Measurements from ENCODE around the gene GATAD2A. TPM values are rescaled to one million over a fixed set of nuclear protein-coding genes. Genes with fewer than 3 reads are reported as not detected.

Gene GATAD2A
- total and polyA plus RNA-seq, 10 of the 15 experiments (the other 5 are each of a cell fraction or from before 2014, with no cell fraction given), result 2.6 to 173 (median 32.0) TPM

MicroRNA genes within 50 kb of the gene (microRNA counts, 767-probe panel; counts per million panel counts)
- 55.3 counts per million for microRNA hsa-miR-640

Small RNA genes within 50 kb of the gene (microRNA-seq; reads per million reads assigned to microRNA genes)
- not detected for gene MIR640

Small RNA genes within 50 kb of the gene (small RNA-seq; reads per million reads assigned to genes)
- not detected for gene MIR640

Other genes starting within 250 kb of the GATAD2A start
Only the 7 nearest of the 15 such genes appear.
- 0.34 TPM in 1 of 2 replicates, not detected in the other for gene TM6SF2, start 132.4 kb upstream of the GATAD2A start, total RNA-seq (2014; rRNA removed)
- not detected in 2 replicates for gene TM6SF2, start 132.4 kb upstream of the GATAD2A start, total RNA-seq (2014; rRNA removed; fragmentation: Illumina TruSeq; extraction: Trizol)
- gene TM6SF2, start 132.4 kb upstream of the GATAD2A start, total RNA-seq (2021), result not detected in 2 replicates
- not detected in 2 replicates for gene TM6SF2, start 132.4 kb upstream of the GATAD2A start, polyA plus RNA-seq (2011; rRNA removed)
- not detected in 2 replicates for gene TM6SF2, start 132.4 kb upstream of the GATAD2A start, polyA plus RNA-seq (2014; fragmentation: Illumina TruSeq; extraction: Trizol)
- gene TM6SF2, start 132.4 kb upstream of the GATAD2A start, polyA plus RNA-seq (2014; fragmentation: Nextera tagmentation; extraction: Ambion mirVana), result not detected
- gene TM6SF2, start 132.4 kb upstream of the GATAD2A start, polyA plus RNA-seq (2014; rRNA removed), result not detected in 2 replicates
- gene TM6SF2, start 132.4 kb upstream of the GATAD2A start, polyA plus RNA-seq (2016; fragmentation: Nextera tagmentation; extraction: Ambion mirVana), result not detected
- 28.5 and 38.4 TPM in 2 replicates for gene SUGP1, start 85.2 kb upstream of the GATAD2A start, total RNA-seq (2014; rRNA removed)
- gene SUGP1, start 85.2 kb upstream of the GATAD2A start, total RNA-seq (2014; rRNA removed; fragmentation: Illumina TruSeq; extraction: Trizol), result 27.9 and 28.8 TPM in 2 replicates
- 53.9 and 62.4 TPM in 2 replicates for gene SUGP1, start 85.2 kb upstream of the GATAD2A start, total RNA-seq (2021)
- gene SUGP1, start 85.2 kb upstream of the GATAD2A start, polyA plus RNA-seq (2011; rRNA removed), result 28.4 and 38.4 TPM in 2 replicates
- 19.8 and 37.7 TPM in 2 replicates for gene SUGP1, start 85.2 kb upstream of the GATAD2A start, polyA plus RNA-seq (2014; fragmentation: Illumina TruSeq; extraction: Trizol)
- 1 to 10 TPM; 1.6 to 3.6 TPM for gene SUGP1, start 85.2 kb upstream of the GATAD2A start, polyA plus RNA-seq (2014; fragmentation: Nextera tagmentation; extraction: Ambion mirVana)
- 51.4 and 55.6 TPM in 2 replicates for gene SUGP1, start 85.2 kb upstream of the GATAD2A start, polyA plus RNA-seq (2014; rRNA removed)
- 10 to 100 TPM; 64.8 to 70.2 TPM for gene SUGP1, start 85.2 kb upstream of the GATAD2A start, polyA plus RNA-seq (2016; fragmentation: Nextera tagmentation; extraction: Ambion mirVana)
- 21.5 and 25.5 TPM in 2 replicates for gene MAU2, start 84.8 kb upstream of the GATAD2A start, total RNA-seq (2014; rRNA removed)
- gene MAU2, start 84.8 kb upstream of the GATAD2A start, total RNA-seq (2014; rRNA removed; fragmentation: Illumina TruSeq; extraction: Trizol), result 15.4 and 15.7 TPM in 2 replicates
- 37.3 and 47.2 TPM in 2 replicates for gene MAU2, start 84.8 kb upstream of the GATAD2A start, total RNA-seq (2021)
- gene MAU2, start 84.8 kb upstream of the GATAD2A start, polyA plus RNA-seq (2011; rRNA removed), result 10.9 and 22.7 TPM in 2 replicates
- 7.0 and 16.2 TPM in 2 replicates for gene MAU2, start 84.8 kb upstream of the GATAD2A start, polyA plus RNA-seq (2014; fragmentation: Illumina TruSeq; extraction: Trizol)
- 1 to 10 TPM; 1.8 to 2.9 TPM for gene MAU2, start 84.8 kb upstream of the GATAD2A start, polyA plus RNA-seq (2014; fragmentation: Nextera tagmentation; extraction: Ambion mirVana)
- 32.2 and 42.7 TPM in 2 replicates for gene MAU2, start 84.8 kb upstream of the GATAD2A start, polyA plus RNA-seq (2014; rRNA removed)
- 10 to 100 TPM; 21.6 to 25.8 TPM for gene MAU2, start 84.8 kb upstream of the GATAD2A start, polyA plus RNA-seq (2016; fragmentation: Nextera tagmentation; extraction: Ambion mirVana)
- gene TSSK6, start 109.9 kb downstream of the GATAD2A start, total RNA-seq (2014; rRNA removed), result 0.82 and 1.6 TPM in 2 replicates
- 0.49 and 0.55 TPM in 2 replicates for gene TSSK6, start 109.9 kb downstream of the GATAD2A start, total RNA-seq (2014; rRNA removed; fragmentation: Illumina TruSeq; extraction: Trizol)
- 2.3 and 2.9 TPM in 2 replicates for gene TSSK6, start 109.9 kb downstream of the GATAD2A start, total RNA-seq (2021)
- gene TSSK6, start 109.9 kb downstream of the GATAD2A start, polyA plus RNA-seq (2011; rRNA removed), result 0.76 and 1.5 TPM in 2 replicates
- 0.06 TPM in 1 of 2 replicates, not detected in the other for gene TSSK6, start 109.9 kb downstream of the GATAD2A start, polyA plus RNA-seq (2014; fragmentation: Illumina TruSeq; extraction: Trizol)
- gene TSSK6, start 109.9 kb downstream of the GATAD2A start, polyA plus RNA-seq (2014; fragmentation: Nextera tagmentation; extraction: Ambion mirVana), result not detected
- gene TSSK6, start 109.9 kb downstream of the GATAD2A start, polyA plus RNA-seq (2014; rRNA removed), result 3.6 and 3.7 TPM in 2 replicates
- under 1 TPM; 0.38 to 0.47 TPM for gene TSSK6, start 109.9 kb downstream of the GATAD2A start, polyA plus RNA-seq (2016; fragmentation: Nextera tagmentation; extraction: Ambion mirVana)
- gene NDUFA13, start 110.5 kb downstream of the GATAD2A start, total RNA-seq (2014; rRNA removed), result 263 and 284 TPM in 2 replicates
- gene NDUFA13, start 110.5 kb downstream of the GATAD2A start, total RNA-seq (2014; rRNA removed; fragmentation: Illumina TruSeq; extraction: Trizol), result 303 and 329 TPM in 2 replicates
- gene NDUFA13, start 110.5 kb downstream of the GATAD2A start, total RNA-seq (2021), result 462 and 473 TPM in 2 replicates
- 282 and 475 TPM in 2 replicates for gene NDUFA13, start 110.5 kb downstream of the GATAD2A start, polyA plus RNA-seq (2011; rRNA removed)
- 53.4 and 224 TPM in 2 replicates for gene NDUFA13, start 110.5 kb downstream of the GATAD2A start, polyA plus RNA-seq (2014; fragmentation: Illumina TruSeq; extraction: Trizol)
- gene NDUFA13, start 110.5 kb downstream of the GATAD2A start, polyA plus RNA-seq (2014; fragmentation: Nextera tagmentation; extraction: Ambion mirVana), result 100 to 1,000 TPM; 232 to 449 TPM
- gene NDUFA13, start 110.5 kb downstream of the GATAD2A start, polyA plus RNA-seq (2014; rRNA removed), result 528 and 564 TPM in 2 replicates
- gene NDUFA13, start 110.5 kb downstream of the GATAD2A start, polyA plus RNA-seq (2016; fragmentation: Nextera tagmentation; extraction: Ambion mirVana), result 100 to 1,000 TPM; 566 to 586 TPM
- 0.96 and 0.98 TPM in 2 replicates for gene YJEFN3, start 123.2 kb downstream of the GATAD2A start, total RNA-seq (2014; rRNA removed)
- gene YJEFN3, start 123.2 kb downstream of the GATAD2A start, total RNA-seq (2014; rRNA removed; fragmentation: Illumina TruSeq; extraction: Trizol), result 1.2 and 1.4 TPM in 2 replicates
- 5.6 and 5.9 TPM in 2 replicates for gene YJEFN3, start 123.2 kb downstream of the GATAD2A start, total RNA-seq (2021)
- gene YJEFN3, start 123.2 kb downstream of the GATAD2A start, polyA plus RNA-seq (2011; rRNA removed), result 2.4 and 2.6 TPM in 2 replicates
- gene YJEFN3, start 123.2 kb downstream of the GATAD2A start, polyA plus RNA-seq (2014; fragmentation: Illumina TruSeq; extraction: Trizol), result 4.6 and 5.2 TPM in 2 replicates
- gene YJEFN3, start 123.2 kb downstream of the GATAD2A start, polyA plus RNA-seq (2014; fragmentation: Nextera tagmentation; extraction: Ambion mirVana), result under 1 TPM; 0.05 to 0.08 TPM
- gene YJEFN3, start 123.2 kb downstream of the GATAD2A start, polyA plus RNA-seq (2014; rRNA removed), result 5.5 and 6.2 TPM in 2 replicates
- 1 to 10 TPM; 6.3 to 6.9 TPM for gene YJEFN3, start 123.2 kb downstream of the GATAD2A start, polyA plus RNA-seq (2016; fragmentation: Nextera tagmentation; extraction: Ambion mirVana)
- gene CILP2, start 132.6 kb downstream of the GATAD2A start, total RNA-seq (2014; rRNA removed), result 0.06 TPM in 1 of 2 replicates, not detected in the other
- gene CILP2, start 132.6 kb downstream of the GATAD2A start, total RNA-seq (2014; rRNA removed; fragmentation: Illumina TruSeq; extraction: Trizol), result not detected in 2 replicates
- gene CILP2, start 132.6 kb downstream of the GATAD2A start, total RNA-seq (2021), result 0.05 TPM in 1 of 2 replicates, not detected in the other
- gene CILP2, start 132.6 kb downstream of the GATAD2A start, polyA plus RNA-seq (2011; rRNA removed), result not detected in 2 replicates
- not detected in 2 replicates for gene CILP2, start 132.6 kb downstream of the GATAD2A start, polyA plus RNA-seq (2014; fragmentation: Illumina TruSeq; extraction: Trizol)
- gene CILP2, start 132.6 kb downstream of the GATAD2A start, polyA plus RNA-seq (2014; fragmentation: Nextera tagmentation; extraction: Ambion mirVana), result not detected
- gene CILP2, start 132.6 kb downstream of the GATAD2A start, polyA plus RNA-seq (2014; rRNA removed), result 0.08 TPM in 1 of 2 replicates, not detected in the other
- gene CILP2, start 132.6 kb downstream of the GATAD2A start, polyA plus RNA-seq (2016; fragmentation: Nextera tagmentation; extraction: Ambion mirVana), result under 1 TPM in 1 of 2 experiments, not detected in 1; 0.05 TPM

Measured in GM12878 (cell line).